Measurements from ENCODE around the gene SORBS1. TPM values are rescaled to one million over a fixed set of nuclear protein-coding genes. Genes with fewer than 3 reads are reported as not detected.

The SORBS1 gene
- total RNA-seq, 4 donors from 2014 or later: 28.1 to 92.5 (median 41.7) TPM

DNA sequence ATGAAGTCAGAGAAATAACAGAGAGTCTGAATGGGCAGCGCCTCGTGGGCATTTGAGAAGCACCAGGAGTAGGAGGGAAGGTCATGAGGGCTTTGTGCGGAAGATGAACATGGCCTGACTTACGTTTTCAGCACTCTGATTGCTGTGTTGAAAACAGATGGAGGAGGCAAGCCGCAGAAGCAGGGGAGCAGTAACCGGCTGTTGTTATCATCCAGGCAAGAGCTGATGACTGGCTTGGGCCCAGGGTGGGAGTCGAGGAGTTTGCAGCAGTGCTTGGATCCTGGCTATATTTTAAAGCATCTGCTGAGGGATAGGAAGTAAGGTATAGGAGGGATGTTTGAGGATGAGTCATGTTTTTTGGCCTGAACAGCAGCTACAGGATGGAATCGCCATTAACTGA lies 257.6 kb downstream of the SORBS1 start:
- TF ChIP-seq, protein P1, sequence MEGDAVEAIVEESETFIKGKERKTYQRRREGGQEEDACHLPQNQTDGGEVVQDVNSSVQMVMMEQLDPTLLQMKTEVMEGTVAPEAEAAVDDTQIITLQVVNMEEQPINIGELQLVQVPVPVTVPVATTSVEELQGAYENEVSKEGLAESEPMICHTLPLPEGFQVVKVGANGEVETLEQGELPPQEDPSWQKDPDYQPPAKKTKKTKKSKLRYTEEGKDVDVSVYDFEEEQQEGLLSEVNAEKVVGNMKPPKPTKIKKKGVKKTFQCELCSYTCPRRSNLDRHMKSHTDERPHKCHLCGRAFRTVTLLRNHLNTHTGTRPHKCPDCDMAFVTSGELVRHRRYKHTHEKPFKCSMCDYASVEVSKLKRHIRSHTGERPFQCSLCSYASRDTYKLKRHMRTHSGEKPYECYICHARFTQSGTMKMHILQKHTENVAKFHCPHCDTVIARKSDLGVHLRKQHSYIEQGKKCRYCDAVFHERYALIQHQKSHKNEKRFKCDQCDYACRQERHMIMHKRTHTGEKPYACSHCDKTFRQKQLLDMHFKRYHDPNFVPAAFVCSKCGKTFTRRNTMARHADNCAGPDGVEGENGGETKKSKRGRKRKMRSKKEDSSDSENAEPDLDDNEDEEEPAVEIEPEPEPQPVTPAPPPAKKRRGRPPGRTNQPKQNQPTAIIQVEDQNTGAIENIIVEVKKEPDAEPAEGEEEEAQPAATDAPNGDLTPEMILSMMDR (IDR thresholded peaks at IDR 0.05): no peak
- no peak overlapping the region for H3K4me3 ChIP-seq
- WGBS: 74% methylated on average over 8 of the region's 8 CpGs

DNA sequence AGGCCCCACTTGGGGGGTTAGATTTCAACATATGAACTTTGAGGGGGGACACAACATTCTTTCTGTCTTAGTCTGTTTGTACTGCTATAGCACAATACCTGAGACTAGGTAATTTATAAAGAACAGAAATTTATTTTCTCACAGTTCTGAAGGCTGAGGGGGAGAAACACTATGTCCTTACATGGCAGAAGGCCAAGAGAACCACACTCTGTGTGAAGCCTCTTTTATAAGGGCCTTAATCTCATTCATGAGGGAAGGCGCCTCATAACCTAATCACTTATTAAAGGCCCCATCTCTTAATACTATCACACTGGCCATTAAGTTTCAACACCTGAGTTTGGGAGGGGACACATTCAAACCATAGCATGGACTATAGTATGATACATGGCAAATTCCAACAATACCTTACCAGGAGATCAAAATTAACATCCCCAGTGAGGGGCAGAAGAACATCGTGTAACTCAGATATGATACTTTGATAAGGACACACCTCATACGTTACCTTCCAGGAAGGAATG lies 261.1 kb downstream of the SORBS1 start:
- Histone ChIP-seq H3K36me3 (no peaks in the 10 kb centered on the region), H3K4me1 (peaks cover 6% of the 10 kb centered on the region), H3K27ac (no peak overlapping the region), H3K9me3 (no peaks in the 10 kb centered on the region), H3K4me3 (no peak overlapping the region), H3K27me3 (no peaks in the 10 kb centered on the region)
- TF ChIP-seq POLR2AphosphoS5 (IDR thresholded peaks at IDR 0.05): no peak
- TF ChIP-seq, protein P1 (IDR thresholded peaks at IDR 0.05): no peak
- no peak for TF ChIP-seq EP300 (IDR thresholded peaks at IDR 0.05)
- no peak for TF ChIP-seq POLR2A (IDR thresholded peaks at IDR 0.05)
- no peak for DNase-seq (ENCODE audit: low spot score in 2 of 2)
- 61% methylated on average over 3 of the region's 3 CpGs for WGBS

More for the DNA sequence above, 257.6 kb downstream of the SORBS1 start:
- H3K9me3 ChIP-seq: no peaks in the 10 kb centered on the region
- H3K27me3 ChIP-seq: no peaks in the 10 kb centered on the region
- DNase-seq (ENCODE audit: low spot score in 2 of 2): no peak
- no peak overlapping the region for H3K27ac ChIP-seq
- no peaks in the 10 kb centered on the region for H3K4me1 ChIP-seq
- H3K36me3 ChIP-seq: no peaks in the 10 kb centered on the region

DNA sequence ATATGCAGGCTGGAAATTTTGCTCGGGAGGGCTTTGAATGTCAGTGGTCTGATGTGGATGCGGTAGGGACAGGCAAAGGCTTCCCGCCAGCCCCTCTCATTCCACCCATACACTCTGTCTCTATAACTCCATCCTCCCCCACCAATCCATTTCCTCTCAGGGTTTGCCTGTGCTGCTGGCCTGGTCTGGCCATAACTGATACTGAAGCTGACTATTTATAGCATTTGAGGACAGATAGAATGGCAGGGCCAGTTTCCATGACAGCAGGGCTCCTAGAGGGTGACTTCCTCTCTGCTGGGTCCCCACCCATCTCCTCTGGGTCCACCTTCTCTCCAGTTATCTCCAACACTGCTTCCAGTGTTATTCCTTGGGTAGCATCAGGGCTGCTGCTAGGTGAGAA lies 263.8 kb downstream of the SORBS1 start:
- no peak overlapping the region for H3K4me3 ChIP-seq
- TF ChIP-seq POLR2A (IDR thresholded peaks at IDR 0.05): no peak
- no peak for TF ChIP-seq EP300 (IDR thresholded peaks at IDR 0.05)
- no peak for TF ChIP-seq POLR2AphosphoS5 (IDR thresholded peaks at IDR 0.05)
- TF ChIP-seq, protein P1 (IDR thresholded peaks at IDR 0.05): no peak
- H3K36me3 ChIP-seq: no peaks in the 10 kb centered on the region
- DNase-seq (ENCODE audit: low spot score in 2 of 2): no peak
- no peaks in the 10 kb centered on the region for H3K9me3 ChIP-seq
- H3K27me3 ChIP-seq: no peaks in the 10 kb centered on the region
- 88% methylated on average over 3 of the region's 3 CpGs for WGBS
- H3K4me1 ChIP-seq: peaks cover 11% of the 10 kb centered on the region
- no peak overlapping the region for H3K27ac ChIP-seq

DNA sequence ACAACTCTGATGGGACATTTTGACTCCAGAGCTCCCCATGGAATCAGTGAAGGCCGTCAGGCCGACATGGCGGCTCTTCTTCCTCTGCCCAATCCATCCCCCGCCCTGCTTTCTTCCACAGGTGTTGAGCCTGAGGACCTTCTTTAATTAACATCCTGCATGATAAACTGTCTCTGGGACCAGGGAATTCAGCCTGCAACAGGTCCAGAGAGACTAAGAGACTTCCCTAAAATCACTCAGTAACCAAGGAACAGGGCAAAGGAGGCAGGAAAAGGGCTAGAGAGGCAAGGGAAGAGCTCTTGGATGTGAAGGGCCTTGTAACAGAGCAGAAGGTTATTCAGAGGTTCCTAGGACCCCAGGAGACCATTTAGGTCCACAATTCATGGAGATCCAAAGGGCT lies 264.4 kb downstream of the SORBS1 start:
- H3K4me1 ChIP-seq: peaks cover 11% of the 10 kb centered on the region
- no peak overlapping the region for H3K4me3 ChIP-seq
- H3K36me3 ChIP-seq: no peaks in the 10 kb centered on the region
- no peaks in the 10 kb centered on the region for H3K27me3 ChIP-seq
- DNase-seq (ENCODE audit: low spot score in 2 of 2): no peak
- WGBS: 97% methylated on average over 4 of the region's 4 CpGs
- no peak overlapping the region for H3K27ac ChIP-seq
- no peaks in the 10 kb centered on the region for H3K9me3 ChIP-seq
- no peak for TF ChIP-seq POLR2AphosphoS5 (IDR thresholded peaks at IDR 0.05)
- TF ChIP-seq POLR2A (IDR thresholded peaks at IDR 0.05): no peak
- TF ChIP-seq, protein P1 (IDR thresholded peaks at IDR 0.05): no peak
- no peak for TF ChIP-seq EP300 (IDR thresholded peaks at IDR 0.05)

DNA sequence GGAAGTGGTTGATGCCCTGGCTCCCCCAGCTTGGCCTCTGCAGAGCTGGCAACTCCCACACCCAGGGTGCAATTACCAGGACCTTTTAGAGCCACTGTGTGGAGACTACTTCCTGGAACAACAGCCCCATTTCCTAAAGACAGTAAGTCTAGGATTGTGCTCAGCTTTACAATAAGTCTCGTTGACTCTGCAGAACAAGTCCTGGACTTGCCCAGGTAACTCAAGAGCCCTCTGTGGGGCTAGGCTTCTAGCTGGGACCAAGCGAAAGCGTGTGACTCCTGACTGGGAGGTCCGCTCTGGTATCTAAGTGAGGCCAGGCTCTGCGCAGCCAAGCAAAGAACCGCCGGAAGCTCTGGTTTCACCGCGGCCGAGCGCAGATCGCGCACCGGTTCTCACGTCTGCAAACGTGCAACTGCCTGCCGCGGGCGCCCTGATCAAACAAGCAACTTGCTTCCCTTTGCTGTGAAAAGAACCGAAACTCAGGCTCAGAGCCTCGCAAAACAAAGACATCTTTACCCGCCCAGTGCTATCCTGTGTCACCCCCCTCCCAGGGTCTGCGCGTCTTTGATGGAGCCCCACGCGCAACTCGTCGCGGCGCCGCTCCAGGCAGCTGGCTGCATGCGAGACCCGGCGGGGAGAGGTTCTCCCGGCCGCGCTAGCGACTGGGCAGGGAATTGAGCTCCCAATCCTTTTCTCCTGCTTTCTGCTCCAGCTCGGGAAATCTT lies 266.0 kb downstream of the SORBS1 start:
- peaks cover 17% of the 10 kb centered on the region for H3K4me1 ChIP-seq
- no peaks in the 10 kb centered on the region for H3K27me3 ChIP-seq
- peak overlapping the region; percentile 1 for H3K27ac ChIP-seq
- peak overlapping the region; percentile 40 for H3K4me3 ChIP-seq
- WGBS: 5% methylated on average over 19 of the region's 39 CpGs
- no peak for TF ChIP-seq POLR2AphosphoS5 (IDR thresholded peaks at IDR 0.05)
- no peak for TF ChIP-seq POLR2A (IDR thresholded peaks at IDR 0.05)
- TF ChIP-seq EP300 (IDR thresholded peaks at IDR 0.05): no peak
- TF ChIP-seq, protein P1 (IDR thresholded peaks at IDR 0.05): no peak
- H3K36me3 ChIP-seq: no peaks in the 10 kb centered on the region
- peak in 1 of 2 donors; percentile 64 for DNase-seq (ENCODE audit: low spot score in 2 of 2)
- H3K9me3 ChIP-seq: no peaks in the 10 kb centered on the region

Data from suprapubic skin (tissue), 4 donors.